Measurements from ENCODE around the gene KLHL6. TPM values are rescaled to one million over a fixed set of nuclear protein-coding genes. Genes with fewer than 3 reads are reported as not detected.
A peak's percentile ranks its signal among the peaks of the same experiment; 100 is the strongest.
"Not testable (repeated sequence)": the region's sequence is repeated elsewhere in the genome, so short reads cannot be mapped to it uniquely, and the experiment has no call there.

KLHL6 gene
- total RNA-seq, 2 experiments from 2014 or later: 26.6 to 26.8 TPM

DNA sequence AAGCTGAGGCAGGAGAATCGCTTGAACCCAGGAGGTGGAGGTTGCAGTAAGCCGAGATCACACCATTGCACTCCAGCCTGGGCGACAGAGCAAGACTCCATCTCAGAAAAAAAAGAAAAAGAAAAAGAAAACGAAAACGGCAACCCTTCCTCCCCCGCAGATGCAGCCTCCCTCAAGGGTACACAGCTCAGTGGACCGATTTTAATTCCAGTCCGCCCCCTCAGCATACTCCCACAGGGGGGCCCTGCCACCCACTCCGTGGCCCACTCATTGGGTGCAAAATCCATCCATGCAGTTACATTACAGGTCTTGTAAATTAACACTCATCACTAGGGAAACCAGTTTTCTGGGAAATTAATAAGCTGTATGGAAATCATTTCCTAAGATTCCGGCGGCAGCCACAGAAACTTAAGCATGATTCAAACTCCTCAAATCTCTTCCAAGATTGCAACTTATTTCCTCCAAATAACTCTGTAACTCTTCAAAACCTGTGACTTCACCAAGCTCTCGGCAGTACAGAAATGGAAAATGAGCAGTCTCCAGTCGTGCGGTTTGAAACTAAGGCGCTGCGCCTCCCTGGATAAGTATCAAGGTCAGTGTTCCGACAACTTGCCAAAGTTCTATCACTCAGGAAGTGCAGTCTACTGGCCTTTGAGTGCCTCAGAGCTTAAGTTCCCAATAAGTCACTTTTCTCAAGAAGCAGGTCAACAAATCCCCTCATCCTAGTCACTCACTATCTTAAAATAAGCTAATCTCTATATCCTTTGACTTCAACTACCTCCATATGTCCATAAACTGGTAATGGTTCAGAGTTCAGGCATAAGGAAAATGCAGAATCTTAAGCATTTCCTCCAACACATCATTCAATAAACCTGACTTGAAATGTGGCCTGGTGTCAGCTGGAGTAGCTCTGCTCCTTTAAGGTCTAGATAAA lies 24.7 kb upstream of the KLHL6 start:
- H3K9me3 Mint-ChIP-seq: no peaks in the 10 kb centered on the region
- DNase-seq: no peak

DNA sequence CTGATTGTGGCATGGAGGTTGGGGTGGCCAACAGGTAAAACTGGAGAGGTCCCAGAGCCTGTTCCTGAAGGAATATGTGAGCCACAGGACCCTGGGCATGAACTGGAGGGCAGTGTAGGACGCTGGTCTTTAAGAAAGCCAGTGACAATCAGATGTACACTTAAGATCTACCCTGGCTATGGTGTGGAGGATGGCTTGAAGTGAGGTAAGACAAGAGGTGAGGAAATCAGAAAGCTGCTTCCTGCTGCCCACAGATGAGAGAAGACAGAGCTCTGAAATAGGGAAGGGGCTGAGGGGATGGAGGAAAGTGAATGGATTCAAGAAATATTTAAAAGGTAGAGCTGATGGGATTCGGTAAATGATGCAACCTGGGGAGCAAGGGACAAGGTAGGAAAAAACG lies 22.7 kb upstream of the KLHL6 start:
- H3K4me1 Mint-ChIP-seq: no peaks in the 10 kb centered on the region
- no peak for DNase-seq
- H3K27me3 Mint-ChIP-seq: peaks cover 4% of the 10 kb centered on the region
- H3K9me3 Mint-ChIP-seq: no peaks in the 10 kb centered on the region
- no peak overlapping the region for H3K4me3 Mint-ChIP-seq
- no peaks in the 10 kb centered on the region for H3K36me3 Mint-ChIP-seq
- no peak overlapping the region for H3K27ac Mint-ChIP-seq

More for the DNA sequence above, 24.7 kb upstream of the KLHL6 start:
- H3K4me1 Mint-ChIP-seq: no peaks in the 10 kb centered on the region
- no peak overlapping the region for H3K4me3 Mint-ChIP-seq
- H3K27ac Mint-ChIP-seq: no peak overlapping the region
- no peaks in the 10 kb centered on the region for H3K36me3 Mint-ChIP-seq
- peaks cover 4% of the 10 kb centered on the region for H3K27me3 Mint-ChIP-seq

DNA sequence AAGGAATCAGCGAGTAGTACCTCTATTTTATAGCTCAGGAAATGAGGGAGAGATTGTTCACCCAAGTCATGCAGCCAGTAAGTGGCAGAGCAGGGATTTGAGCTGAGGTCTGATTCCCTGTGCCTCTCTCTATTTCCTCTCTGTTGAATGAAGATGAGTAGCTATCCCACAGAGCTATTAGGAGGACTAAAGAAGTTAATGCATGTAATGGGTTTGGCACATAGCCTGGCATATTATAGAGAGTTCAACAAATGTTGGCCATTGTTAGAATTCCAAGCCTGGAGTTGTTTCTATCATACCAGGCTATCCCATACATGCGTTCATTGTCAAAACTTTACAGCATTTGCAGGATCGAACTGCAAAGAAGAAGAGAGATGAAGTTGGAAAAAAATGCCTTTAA lies 21.8 kb upstream of the KLHL6 start:
- Mint-ChIP-seq H3K27me3 (peaks cover 4% of the 10 kb centered on the region), H3K4me3 (no peak overlapping the region), H3K27ac (no peak overlapping the region), H3K4me1 (no peaks in the 10 kb centered on the region), H3K36me3 (no peaks in the 10 kb centered on the region), H3K9me3 (no peaks in the 10 kb centered on the region)
- no peak for DNase-seq

DNA sequence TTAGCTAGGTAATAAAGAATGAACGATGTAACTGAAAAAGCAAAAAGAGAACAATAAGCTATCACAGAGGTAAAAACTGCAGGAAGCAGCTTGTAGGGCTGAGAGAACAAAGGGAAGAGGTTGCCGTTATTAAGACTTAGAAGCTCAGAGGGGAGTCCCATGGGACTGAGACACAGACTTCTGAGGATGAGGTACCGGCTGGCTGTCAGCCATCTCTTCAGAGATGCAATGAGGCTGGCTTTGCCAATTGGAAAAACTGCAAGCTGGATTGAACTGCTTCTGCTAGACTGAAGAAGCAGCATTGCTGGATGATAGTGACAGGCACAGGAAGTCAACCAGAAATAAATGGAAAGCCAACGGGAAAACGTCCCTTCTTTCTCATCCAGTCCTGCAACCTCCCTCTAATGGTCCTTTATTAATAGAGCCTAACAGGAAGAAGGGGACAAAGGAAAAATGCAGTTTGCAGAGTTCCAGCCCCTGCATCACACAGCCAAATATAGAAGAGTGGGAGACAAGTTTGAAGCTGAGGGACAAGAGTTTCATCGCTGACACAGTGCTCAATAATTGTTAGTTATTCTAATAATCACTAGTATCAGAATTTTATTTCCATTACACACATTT lies 21.1 kb upstream of the KLHL6 start:
- Mint-ChIP-seq H3K4me3 (no peak overlapping the region), H3K4me1 (no peaks in the 10 kb centered on the region), H3K9me3 (no peaks in the 10 kb centered on the region), H3K27ac (no peak overlapping the region), H3K36me3 (no peaks in the 10 kb centered on the region), H3K27me3 (peaks cover 3% of the 10 kb centered on the region)
- DNase-seq: no peak

DNA sequence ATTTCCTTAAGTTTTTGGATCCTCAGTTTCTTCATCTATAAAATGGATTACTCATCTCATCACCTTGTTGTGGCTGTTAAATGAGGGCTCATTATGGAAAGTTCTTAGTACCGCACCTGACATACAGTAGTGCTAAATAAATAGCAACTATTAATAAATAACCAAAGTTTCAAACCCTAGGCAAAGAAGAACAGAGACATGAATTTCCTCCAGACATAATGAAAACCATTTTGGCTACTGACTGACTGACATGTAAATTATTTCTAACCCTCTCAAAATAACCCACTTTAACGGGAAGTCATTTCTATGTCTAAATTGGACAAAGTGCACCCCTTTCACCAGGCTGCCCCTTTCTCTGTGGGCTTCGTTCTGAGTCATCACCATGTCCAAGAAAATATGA lies 17.4 kb upstream of the KLHL6 start:
- no peak overlapping the region for H3K4me3 Mint-ChIP-seq
- no peaks in the 10 kb centered on the region for H3K27me3 Mint-ChIP-seq
- no peak for DNase-seq
- no peaks in the 10 kb centered on the region for H3K9me3 Mint-ChIP-seq
- no peaks in the 10 kb centered on the region for H3K36me3 Mint-ChIP-seq
- H3K4me1 Mint-ChIP-seq: no peaks in the 10 kb centered on the region
- no peak overlapping the region for H3K27ac Mint-ChIP-seq

DNA sequence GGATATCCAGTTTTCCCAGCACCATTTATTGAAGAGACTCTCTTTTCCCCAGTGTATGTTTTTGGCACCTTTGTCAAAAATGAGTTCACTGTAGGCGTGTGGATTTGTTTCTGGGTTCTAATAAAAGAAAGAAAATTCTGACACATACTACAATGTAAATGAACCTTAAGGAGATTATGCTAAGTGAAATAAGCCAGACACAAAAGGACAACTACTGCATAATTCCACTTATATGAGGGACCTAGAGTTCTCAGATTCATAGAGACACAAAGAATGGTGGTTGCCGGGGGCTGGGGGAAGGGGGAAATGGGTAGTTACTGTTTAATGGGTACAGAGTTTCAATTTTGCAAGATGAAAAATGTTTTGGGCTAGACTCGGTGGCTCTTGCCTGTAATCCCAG lies 14.7 kb upstream of the KLHL6 start:
- not testable (repeated sequence) for H3K27ac Mint-ChIP-seq, DNase-seq, H3K9me3 Mint-ChIP-seq, H3K4me1 Mint-ChIP-seq, H3K4me3 Mint-ChIP-seq, H3K36me3 Mint-ChIP-seq, H3K27me3 Mint-ChIP-seq

DNA sequence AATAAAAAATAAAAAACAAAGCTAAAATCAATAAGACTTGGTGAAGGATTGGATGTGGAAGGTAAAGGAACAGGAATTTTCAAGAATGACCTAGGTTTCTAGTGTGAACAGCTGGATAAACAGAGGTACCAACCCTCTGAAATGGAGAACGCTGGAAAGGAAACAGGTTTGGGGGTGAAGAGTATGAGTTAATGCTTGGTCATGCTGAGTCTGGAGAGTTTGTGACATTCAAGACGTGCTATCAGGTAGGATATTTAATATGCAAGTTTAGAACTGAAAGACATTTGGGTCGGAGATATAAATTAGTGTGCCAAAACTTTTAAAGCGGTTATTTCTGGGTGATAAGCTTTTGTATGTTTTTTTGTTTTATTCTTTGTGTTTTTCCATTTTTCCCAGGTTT lies 11.4 kb upstream of the KLHL6 start:
- Mint-ChIP-seq H3K9me3 (no peaks in the 10 kb centered on the region), H3K4me3 (no peak overlapping the region), H3K36me3 (no peaks in the 10 kb centered on the region), H3K27me3 (peaks cover 3% of the 10 kb centered on the region), H3K4me1 (peaks cover 4% of the 10 kb centered on the region), H3K27ac (no peak overlapping the region)
- DNase-seq: no peak

DNA sequence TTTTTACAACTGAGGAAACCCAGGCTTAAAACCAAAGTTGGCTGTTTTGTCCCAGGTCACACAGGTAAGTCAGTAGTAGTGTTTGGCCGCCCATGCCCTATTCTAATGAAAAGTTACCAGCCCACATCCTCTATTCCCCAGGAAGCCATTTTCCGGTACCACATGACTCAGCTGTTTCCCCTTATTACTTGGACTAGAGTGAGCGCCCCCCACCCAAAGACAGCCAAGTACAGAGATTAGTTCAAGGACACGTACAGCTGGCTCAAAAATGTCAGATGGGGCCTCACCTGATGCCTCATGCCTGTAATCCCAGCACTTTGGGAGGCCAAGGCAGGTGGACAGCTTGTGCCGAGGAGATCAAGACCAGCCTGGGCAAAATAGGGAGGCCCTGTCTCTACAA lies 8.5 kb upstream of the KLHL6 start:
- no peak overlapping the region for H3K27ac Mint-ChIP-seq
- no peak overlapping the region for H3K4me3 Mint-ChIP-seq
- no peaks in the 10 kb centered on the region for H3K36me3 Mint-ChIP-seq
- peaks cover 4% of the 10 kb centered on the region for H3K4me1 Mint-ChIP-seq
- DNase-seq: no peak
- peaks cover 3% of the 10 kb centered on the region for H3K27me3 Mint-ChIP-seq
- H3K9me3 Mint-ChIP-seq: no peaks in the 10 kb centered on the region

DNA sequence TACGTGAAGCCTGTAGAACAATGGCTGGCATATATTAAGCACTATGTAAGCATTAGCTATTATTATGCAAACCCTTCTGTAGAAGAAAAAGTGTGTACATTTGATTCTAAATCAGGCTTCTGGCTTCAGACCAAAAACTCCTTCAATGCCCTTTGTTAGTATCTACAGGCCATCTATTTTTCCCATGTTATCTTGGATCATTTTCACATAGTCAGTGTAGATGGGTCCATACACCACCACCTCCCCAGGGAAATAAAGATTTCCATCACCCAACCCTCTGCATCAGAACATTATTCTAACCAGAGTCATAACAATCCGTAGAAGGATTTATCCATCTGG lies 8.0 kb upstream of the KLHL6 start:
- no peak for DNase-seq
- H3K27ac Mint-ChIP-seq: no peak overlapping the region
- no peaks in the 10 kb centered on the region for H3K36me3 Mint-ChIP-seq
- peaks cover 4% of the 10 kb centered on the region for H3K4me1 Mint-ChIP-seq
- no peaks in the 10 kb centered on the region for H3K9me3 Mint-ChIP-seq
- peaks cover 3% of the 10 kb centered on the region for H3K27me3 Mint-ChIP-seq
- no peak overlapping the region for H3K4me3 Mint-ChIP-seq

DNA sequence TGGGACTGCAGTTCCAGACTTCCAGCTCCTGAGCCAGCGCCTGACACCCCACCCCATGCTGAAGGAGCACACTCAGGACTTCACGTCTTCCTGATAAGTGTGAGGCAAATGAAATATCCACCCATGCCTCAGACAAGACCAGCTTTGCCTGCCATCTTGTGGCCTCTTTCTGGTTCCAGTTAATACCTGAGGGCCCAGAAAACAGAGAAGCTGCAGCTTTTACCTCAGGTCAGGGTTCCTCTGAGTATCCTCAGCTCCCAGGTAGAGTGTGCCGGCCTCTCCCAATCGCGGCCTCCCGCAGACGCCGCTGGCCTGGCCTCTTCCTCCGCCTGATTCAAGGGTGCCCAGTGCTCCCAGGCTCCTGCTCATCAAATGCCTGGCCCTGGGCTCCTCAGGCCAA lies 5.1 kb upstream of the KLHL6 start:
- DNase-seq: no peak
- H3K36me3 Mint-ChIP-seq: no peaks in the 10 kb centered on the region
- no peaks in the 10 kb centered on the region for H3K9me3 Mint-ChIP-seq
- no peak overlapping the region for H3K27ac Mint-ChIP-seq
- H3K4me3 Mint-ChIP-seq: no peak overlapping the region
- H3K27me3 Mint-ChIP-seq: no peaks in the 10 kb centered on the region
- peaks cover 19% of the 10 kb centered on the region for H3K4me1 Mint-ChIP-seq

DNA sequence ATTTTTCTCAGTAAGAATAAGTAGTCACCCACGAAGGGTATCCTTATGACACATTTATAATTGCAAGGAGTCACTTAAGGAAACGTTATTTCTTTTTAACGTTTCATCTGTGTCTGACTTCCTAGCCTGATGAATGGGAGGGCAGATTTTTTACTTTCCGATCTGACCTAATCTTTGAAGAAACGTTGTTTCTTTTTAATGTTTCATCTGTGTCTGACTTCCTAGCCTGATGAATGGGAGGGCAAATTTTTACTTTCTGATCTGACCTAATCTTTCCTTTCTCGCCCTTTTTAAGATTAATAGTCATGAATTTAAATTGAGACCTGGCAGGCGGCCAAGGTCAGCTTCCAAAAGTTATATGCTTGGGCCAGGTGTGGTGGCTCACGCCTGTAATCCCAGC lies 3.0 kb upstream of the KLHL6 start:
- peaks cover 13% of the 10 kb centered on the region for H3K36me3 Mint-ChIP-seq
- no peak overlapping the region for H3K4me3 Mint-ChIP-seq
- H3K4me1 Mint-ChIP-seq: peaks cover 21% of the 10 kb centered on the region
- no peaks in the 10 kb centered on the region for H3K9me3 Mint-ChIP-seq
- no peaks in the 10 kb centered on the region for H3K27me3 Mint-ChIP-seq
- DNase-seq: no peak
- peak overlapping the region; percentile 1 for H3K27ac Mint-ChIP-seq

DNA sequence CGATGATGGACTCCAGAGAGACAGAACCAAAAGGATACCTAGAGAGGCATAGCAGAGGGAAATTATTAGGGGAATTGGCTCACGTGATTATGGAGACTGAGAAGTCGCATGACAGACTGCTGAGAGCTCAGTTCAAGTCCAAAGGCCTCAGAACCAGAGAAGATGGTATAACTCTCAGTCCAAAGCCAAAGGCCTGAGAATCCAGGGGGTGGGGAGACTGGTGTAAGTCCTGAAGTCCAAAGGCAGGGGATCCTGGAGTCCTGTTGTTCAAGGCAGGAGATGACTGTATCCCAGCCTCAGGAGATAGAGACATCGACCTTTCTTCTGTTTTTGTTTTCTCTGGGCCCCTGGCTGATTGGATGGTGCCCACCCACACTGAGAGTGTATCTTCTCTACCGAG lies 1.2 kb upstream of the KLHL6 start:
- no peak overlapping the region for H3K4me3 Mint-ChIP-seq
- H3K4me1 Mint-ChIP-seq: peaks cover 31% of the 10 kb centered on the region
- no peak for DNase-seq

DNA sequence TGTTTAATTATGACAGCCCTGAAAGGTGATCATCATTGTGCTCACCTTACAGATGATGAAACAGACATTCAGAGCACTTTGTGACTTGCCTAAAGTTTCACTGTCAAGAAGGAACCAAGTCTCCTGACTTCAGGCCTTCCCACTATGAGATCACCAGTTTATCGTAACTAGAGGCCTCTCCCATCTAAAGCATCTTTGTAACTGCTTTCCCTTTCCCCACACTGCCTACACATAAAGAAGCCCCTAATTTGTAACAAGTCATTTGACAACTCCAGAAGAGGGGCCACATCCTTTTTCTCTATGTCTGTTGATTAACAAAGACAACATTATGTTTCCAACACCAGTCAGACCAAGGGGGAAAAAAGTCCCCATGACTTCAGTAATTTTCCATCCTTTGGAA lies 1.1 kb downstream of the KLHL6 start:
- Mint-ChIP-seq H3K27ac (peak overlapping the region; percentile 99), H3K4me3 (peak overlapping the region; percentile 99), H3K27me3 (no peaks in the 10 kb centered on the region), H3K9me3 (peaks cover 1% of the 10 kb centered on the region), H3K4me1 (peaks cover 44% of the 10 kb centered on the region), H3K36me3 (peaks cover 34% of the 10 kb centered on the region)
- peak; percentile 24 for DNase-seq

More for the DNA sequence above, 1.2 kb upstream of the KLHL6 start:
- H3K27me3 Mint-ChIP-seq: no peaks in the 10 kb centered on the region
- peaks cover 23% of the 10 kb centered on the region for H3K36me3 Mint-ChIP-seq
- peak overlapping the region; percentile 99 for H3K27ac Mint-ChIP-seq
- H3K9me3 Mint-ChIP-seq: no peaks in the 10 kb centered on the region

DNA sequence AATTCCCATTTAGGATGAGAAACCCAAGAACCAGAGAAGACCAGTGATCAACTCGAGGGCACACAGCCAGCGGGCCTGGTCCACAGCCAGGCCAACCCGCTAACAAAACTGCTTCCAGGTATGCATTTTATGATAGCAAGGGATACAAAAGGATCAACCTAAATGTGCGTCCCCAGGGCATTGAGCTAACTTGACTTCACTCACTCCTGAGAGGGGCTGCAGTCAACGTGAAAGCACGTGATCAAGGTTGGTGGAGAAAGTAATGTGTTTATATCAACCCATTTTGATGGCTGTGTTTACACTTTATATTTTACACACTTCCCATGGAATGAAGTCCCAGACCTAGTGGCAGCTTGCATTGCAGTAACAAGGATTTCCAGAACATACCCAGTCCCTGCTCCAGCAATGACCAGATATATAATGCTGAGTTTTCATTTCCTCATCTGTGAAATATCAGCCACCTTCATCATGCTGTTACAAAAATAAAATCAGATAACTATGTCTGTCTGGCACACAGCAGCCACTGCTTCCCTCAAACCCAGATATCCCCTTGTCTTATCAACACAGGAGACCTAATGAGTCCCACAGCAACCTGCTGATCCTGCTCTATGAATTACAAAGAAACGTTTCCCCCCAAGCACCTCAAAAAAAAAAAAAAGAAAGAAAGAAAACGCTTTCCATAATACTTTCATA lies 2.0 kb downstream of the KLHL6 start:
- Mint-ChIP-seq H3K36me3 (peaks cover 37% of the 10 kb centered on the region), H3K4me1 (peaks cover 46% of the 10 kb centered on the region), H3K27me3 (no peaks in the 10 kb centered on the region), H3K4me3 (peak overlapping the region; percentile 99), H3K27ac (peak overlapping the region; percentile 99), H3K9me3 (peaks cover 1% of the 10 kb centered on the region)
- DNase-seq: no peak

DNA sequence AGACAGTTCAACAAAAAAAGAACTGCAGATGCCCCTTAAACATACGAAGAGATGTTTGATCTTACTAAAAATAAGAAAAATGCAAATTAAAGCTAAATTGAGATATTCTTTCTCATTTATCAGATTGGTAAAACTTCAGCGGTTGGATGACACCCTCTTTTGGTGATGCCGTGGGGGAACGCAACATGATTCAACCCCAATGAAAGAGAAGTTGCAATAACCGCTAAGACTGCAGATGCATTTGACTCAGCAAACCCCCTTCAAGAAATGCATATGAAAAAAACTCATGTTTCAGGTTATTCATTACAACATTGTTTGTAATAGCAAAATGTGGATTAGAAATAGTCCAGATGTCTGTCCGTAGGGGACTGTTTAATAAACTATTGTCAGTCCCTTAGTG lies 3.6 kb downstream of the KLHL6 start:
- Mint-ChIP-seq H3K4me1 (peaks cover 52% of the 10 kb centered on the region), H3K9me3 (peaks cover 1% of the 10 kb centered on the region), H3K27ac (no peak overlapping the region), H3K36me3 (peaks cover 39% of the 10 kb centered on the region), H3K4me3 (peak overlapping the region; percentile 99), H3K27me3 (no peaks in the 10 kb centered on the region)
- DNase-seq: peak; percentile 27
